LHCN-M2 (cell line): ENCODE data around the gene DDA1. TPM values are rescaled to one million over a fixed set of nuclear protein-coding genes. Genes with fewer than 3 reads are reported as not detected.
A peak's percentile ranks its signal among the peaks of the same experiment; 100 is the strongest.
"Not testable (repeated sequence)": the region's sequence is repeated elsewhere in the genome, so short reads cannot be mapped to it uniquely, and the experiment has no call there.

Source experiments
- DNase-seq: peaks from one replicate; pipeline ENCODE4 v3.0.0-alpha.2; 2012; ENCODE audit warnings: low read depth
- total RNA-seq: library from RNA; depleted of rRNA; stranded (reverse); fragments of >200 nt; gene quantifications from 2 replicates; pipeline ENCODE4 v1.2.3, GENCODE V29; 2014; rRNA removed

DDA1 gene
- total RNA-seq, 1 experiment from 2014 or later = 55.9 TPM

DNA sequence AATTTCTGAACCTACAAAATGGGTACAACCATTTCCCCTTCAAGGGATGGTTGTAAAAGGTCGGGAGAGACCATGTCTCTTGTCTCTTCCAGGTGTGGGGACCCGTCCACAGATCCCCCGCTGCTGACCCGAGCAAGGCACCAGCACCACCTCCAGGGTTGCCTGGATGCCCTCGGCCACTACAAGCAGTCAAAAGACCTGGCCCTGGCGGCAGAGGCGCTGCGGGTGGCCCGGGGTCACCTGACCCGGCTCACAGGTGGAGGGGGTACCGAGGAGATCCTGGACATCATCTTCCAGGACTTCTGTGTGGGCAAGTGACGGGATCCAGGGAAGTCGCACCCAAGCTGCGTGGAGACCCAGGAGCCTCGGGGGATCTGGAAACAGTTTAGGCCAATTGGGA, 32.0 kb downstream of the DDA1 start:
- no peak for DNase-seq

DNA sequence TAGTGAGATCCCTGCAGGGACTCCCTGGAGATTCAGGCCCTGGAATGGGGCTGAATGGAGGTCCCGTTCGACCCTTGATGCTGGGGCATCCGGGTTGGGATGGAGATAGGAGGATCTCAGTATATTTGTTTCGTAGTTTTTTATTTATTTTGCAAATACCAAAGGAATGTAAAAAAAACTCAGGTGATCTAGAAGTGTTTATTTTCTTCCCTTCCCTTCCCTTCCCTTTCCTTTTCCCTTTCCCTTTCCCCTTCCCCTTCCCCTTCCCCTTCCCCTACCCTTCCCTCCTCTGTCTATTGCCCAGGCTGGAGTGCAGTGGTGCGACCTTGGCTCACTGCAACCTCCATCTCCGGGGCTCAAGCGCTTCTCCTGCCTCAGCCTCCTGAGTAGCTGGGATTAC, 32.5 kb downstream of the DDA1 start:
- DNase-seq = no peak

DNA sequence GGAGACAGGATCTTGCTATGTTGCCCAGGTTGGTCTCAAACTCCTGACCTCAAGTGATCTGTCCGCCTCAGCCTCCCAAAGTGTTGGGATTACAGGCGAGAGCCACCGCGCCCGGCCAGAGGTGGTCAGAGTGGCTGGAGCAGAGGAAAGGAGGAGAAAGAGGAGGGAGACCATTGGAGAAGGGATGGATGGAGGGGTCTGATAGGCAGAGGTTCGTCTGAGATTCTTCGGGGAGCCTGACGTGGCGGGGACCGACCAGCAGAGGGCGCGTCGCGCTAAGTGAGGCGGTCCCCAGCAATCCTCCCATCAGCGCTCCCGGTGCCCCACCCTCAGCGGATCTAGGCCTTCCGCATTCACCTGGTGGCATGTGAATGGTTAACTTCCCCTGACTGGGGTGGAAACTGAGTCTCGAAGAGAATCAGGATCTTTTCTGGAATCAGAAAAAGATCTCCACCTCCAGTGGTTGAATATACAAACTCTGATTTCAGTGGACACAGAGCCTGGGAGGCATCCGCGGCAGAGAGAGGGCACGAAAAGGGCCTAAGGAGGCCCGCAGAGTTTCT, 36.8 kb downstream of the DDA1 start:
- DNase-seq = peak; percentile 36

DNA sequence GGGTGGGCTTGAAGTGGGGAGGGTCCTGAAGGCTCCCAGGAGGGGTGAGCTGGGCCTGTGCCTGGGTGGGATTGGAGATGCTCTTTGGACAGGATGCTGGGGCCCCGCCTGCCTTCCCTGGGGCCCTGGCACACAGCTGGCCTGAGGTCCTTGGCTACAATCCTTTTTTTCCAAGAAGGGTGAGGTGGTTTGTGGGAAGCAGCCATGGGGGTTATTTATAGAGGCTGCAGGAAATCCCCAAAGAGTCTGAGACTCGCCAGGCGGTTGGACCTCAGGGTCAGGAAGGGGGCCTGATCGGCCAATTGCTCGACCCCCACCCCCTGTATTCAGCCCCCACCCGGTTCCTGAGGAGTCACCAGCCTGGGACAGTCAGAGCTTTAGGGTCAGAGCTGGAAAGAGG, 38.0 kb downstream of the DDA1 start:
- DNase-seq = peak; percentile 34

DNA sequence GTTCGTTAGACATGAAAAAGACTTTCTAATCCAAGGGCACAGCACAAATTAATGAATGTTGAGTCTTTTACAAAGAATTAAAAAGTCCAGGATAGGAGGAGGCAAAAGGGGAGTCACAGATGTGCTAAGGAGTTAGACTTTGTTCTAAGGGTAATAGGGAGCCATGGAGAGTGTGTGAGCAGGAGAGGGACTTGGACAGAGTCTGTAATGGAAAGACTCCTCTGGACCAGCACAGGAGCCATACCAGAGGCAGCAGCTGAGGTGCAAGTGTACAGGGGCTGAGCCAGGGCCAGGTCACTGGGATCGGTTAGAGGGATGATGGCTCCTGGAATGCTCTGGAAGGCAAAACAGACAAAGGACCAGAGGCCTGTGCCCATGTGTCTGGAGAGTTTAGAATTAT, 38.5 kb downstream of the DDA1 start:
- no peak for DNase-seq

DNA sequence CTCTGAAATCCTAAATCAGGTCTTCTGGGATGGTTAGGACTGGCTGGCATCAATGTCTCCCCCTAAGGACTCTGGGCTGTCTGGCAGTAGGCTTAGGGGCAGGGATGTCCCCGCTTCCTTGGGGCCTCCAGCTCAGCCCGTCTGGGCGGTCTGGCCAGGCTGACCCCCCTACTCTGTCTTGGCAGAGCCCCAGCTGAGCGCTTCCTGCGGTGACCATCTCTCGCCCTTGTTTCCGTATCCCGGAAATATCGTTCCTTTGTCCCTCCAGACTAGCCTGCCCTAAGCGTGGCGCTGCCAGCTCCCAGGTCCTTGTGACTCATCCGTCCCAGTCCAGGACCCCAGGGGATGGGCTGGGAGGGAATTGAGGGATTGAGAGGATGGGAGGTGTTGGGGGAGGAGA, 39.3 kb downstream of the DDA1 start:
- peak; percentile 73 for DNase-seq

DNA sequence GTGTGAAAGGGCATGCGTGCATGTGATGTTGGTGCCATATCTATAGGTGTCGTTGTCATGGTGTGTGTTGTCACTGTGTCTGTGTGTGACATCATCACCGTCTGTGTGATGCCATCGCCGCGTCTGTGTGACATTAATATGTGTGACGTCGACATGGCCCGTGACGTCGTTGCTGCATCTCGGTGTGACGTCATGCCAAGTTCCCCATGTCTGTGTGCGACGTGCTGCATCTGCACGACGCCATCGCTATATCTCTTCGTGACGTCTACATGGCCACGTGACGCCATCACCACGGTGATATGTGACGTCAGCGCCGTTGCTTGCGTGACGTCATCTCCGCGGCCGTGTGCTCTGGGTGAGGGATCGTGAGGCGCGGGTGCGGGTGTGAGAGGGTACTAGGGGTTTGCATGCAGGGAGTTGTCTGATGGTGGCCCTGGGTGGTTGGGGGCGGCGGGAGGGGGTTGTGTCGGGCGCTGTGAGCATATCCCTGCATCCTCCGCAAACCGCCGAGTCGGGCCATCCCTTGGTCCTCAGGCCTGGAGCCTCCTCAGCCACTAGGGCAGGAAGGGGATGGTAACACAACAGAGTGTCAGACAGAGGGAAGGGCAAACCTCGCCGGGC, 42.6 kb downstream of the DDA1 start:
- no peak for DNase-seq

DNA sequence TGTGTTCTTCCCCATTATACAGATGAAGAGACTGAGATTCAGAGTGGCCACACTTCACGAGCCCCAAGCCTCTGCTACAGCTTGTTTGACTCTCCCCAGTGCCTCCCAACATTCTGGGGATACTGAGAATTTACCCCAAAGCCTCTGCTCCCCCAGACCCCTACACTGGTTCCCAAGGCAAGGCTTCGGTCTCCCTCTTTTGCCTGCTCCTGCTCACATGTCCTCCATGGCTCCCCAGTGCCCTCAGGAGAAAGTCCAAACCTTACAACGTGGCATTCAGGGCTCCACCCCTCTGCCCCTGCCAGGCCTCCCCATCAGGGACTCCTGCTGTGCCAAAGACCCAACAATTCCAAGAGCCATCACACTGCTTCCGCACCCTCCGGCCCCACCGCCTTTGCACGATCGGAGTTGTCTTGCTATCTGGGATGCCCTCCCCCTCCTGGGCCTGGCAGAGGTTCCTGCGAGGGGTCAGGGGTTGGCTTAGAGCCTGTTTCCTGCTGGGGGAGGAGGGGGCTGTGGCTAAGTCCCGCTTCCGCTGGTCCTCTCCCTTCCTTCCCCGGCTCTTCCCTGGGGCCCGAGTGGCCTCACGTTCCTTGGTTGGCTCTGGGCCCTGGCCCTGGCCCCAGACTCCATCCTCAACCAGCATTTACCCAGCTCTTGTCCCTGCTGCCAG, 43.4 kb downstream of the DDA1 start:
- no peak for DNase-seq

DNA sequence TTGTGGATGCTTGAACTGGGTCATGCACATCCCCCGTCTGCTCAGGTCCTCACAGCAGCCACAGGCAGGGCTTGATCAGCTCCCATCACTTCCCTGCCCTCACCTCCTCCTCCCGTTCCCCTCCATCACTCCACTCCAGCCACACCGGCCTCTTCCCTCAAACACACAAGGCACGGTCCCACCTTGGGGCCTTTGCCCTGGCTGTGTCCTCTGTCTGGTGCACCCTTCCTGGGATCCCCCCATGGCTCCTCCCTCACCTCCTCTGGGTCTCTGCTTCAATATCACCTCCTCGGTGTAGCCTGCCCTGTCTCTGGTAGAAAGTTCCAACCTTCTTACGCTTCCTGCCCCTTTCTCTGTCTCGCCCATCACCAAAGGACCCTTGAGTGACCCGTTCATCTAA, 44.0 kb downstream of the DDA1 start:
- DNase-seq = no peak

DNA sequence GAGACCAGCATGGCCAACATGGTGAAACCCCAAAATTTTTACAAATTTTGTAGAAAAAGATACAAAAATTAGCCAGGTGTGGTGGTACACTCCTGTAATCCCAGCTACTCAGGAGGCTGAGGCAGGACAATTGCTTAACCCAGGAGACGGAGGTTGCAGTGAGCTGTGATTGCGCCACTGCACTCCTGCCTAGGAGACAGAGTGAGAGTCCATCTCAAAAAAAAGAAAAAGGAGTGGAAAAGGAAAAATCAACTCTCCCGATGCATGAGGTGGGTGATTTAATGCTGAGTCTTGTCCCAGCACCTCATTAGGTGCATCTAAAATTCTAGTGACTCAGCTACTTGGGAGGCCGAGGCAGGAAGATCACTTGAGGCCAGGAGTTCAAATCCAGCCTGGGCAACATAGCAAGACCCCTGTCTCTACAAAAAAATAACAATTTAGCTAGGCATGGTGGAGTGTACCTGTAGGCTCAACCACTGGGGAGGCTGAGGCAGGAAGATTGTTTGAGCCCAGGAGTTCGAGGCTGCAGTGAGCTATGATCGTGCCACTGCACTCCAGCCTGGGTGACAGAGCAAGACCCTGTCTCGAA, 47.8 kb downstream of the DDA1 start:
- DNase-seq = no peak

DNA sequence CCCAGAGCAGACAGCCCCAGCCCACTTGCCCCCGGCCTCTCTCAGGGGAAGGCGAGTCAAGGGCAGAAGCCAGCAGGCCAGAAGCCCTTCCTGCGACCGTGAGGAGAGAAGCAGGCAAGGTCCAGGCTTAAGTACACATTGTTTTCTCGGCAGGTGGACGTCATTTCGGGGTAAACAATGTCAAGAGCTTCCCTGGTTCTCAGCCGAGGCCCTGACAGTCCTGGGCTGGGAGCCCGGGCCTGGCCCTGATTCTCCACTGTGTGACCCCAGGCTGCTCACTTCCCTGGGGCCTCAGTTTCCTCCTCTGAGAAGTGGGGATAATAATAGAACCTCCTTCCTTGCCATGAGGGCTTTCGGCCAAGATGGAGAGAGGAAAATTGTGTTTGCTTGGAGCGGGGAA, 48.4 kb downstream of the DDA1 start:
- no peak for DNase-seq

DNA sequence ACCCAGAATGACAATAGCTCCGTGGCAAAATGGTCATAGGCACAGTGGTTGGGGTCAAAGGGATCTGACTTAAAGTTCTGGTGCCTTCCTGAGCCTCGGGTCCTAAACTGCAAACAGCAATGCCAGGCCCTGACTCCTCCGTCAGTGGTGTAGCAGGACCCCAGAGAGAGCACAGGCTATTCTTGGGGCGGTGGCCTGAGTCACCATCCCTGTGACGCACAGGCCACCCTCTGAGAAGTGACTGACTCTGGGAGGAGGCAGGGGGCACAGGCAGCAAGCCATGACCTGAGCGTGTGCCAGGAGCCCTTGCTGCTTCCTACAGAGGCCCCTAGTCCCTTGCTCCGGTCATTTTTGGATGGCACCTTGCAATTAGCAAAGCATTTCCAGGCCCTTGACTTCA, 49.0 kb downstream of the DDA1 start:
- DNase-seq = no peak

DNA sequence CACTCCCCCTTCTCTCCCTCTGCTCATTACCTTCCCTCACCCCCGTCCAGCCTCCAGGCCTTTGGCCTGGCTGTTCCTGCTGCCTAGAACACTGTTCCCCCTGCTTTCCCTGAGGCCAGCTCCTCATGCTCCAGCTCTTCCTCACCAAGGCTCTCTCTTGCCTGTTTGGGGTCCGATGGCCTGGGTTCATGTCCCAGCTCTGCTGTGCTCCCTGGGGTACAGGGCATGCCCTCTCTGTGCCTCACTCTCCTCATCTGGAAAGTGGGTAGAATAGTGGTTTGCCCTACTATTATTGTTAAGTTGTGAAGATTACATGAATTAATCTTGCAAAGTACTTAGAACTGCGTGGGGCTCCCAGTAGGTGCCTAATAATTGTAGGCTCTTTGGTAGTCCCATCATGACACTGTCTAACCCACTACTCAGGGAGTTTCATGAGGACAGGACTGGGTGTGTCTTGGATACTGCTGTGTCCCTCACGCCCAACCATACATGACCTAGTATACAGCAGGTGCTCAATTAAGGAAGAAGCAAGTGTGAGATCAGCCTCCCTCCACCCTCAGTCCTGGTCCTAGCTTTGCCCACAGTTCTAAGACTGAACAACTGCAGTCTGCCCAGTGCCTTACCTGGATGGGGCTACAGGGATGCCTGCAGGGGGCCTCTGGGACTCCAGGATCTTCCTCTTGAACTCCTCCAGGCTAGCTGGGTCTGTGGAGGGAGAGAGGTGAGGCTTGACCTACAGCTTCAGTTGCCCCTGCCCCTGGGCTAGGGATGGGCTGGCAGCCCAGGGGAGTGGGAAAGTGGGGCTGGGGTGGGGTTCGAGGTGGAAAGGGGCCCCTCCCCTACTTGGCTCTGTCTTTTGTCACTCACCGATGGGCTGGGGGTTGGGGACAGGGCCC, 50.8 kb downstream of the DDA1 start:
- DNase-seq = no peak

DNA sequence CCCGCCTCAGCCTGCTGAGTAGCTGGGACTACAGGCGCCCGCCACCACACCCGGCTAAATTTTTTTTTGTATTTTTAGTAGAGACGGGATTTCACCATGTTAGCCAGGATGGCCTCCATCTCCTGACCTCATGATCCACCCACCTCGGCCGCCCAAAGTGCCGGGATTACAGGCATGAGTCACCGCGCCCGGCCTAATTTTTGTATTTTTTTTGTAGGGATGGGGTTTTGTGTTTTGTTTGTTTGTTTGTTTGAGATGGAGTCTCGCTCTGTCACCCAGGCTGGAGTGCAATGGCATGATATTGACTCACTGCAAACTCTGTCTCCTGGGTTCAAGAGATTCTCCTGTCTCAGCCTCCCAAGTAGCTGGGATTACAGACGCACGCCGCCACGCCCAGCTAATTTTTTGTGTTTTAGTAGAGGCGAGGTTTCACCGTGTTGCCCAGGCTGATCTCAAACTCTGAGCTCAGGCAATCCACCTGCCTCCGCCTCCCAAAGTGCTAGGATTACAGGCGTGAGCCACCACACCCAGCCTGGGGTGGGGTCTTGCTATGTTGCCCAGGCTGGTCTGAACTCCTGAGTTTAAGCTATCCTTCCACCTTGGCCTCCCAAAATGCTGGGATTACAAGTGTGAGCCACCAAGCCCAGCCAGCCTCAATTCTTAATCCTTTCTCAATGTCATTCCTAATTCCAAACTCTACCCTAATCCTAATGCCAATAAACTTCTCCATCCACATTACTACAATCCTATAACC, 54.7 kb downstream of the DDA1 start:
- not testable (repeated sequence) for DNase-seq

DNA sequence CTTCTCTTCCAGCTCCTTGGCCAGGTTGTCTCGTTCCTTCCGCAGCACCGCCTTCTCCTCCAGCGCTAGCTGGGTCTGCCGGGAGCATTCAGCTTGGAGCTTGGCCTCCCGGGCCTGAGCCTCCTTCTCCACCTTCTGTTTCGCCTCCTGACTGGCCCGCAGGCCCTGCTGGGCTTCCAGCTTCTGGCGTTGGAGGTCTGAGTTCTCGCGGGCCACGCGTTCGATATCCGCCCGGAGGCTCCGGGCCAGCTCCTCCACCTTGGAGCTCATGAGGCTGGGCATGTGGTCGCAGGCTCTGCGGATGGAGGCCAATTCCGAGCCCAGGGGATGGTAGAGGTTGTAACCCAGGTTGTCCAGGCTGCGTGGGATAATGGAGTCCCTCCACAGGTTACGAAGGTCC, 56.0 kb downstream of the DDA1 start:
- no peak for DNase-seq

DNA sequence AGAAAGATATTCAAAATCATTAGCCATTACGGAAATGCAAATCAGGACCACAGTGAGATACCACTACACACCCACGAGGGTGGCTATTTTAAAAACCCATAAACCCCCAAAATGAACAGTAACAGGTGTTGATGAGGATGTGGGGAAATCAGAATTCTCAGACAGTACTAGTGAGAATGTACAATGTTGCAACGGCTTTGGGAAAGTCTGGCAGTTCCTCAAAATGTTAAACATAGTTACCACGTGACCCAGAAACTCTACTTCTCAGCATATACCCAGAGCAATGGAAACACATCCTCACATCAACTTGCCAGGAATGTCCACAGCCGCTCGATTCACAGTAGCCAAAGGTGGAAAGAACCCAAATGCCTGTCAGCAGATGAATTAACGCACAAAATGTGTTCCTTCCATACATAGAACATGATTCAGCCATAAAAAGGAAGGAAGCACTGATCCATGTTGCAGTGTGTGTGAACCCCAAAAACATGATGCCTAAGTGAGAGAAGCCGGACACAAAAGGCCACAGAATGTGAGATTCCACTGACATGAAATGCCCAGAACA, 60.7 kb downstream of the DDA1 start:
- DNase-seq = peak; percentile 80

Other genes starting within 250 kb of the DDA1 start
- 16.3 and 19.8 TPM in 2 replicates for gene HAUS8, start 234.1 kb upstream of the DDA1 start, total RNA-seq
- 50.7 and 52.1 TPM in 2 replicates for gene MYO9B, start 233.8 kb upstream of the DDA1 start, total RNA-seq
- gene USE1, start 94.2 kb upstream of the DDA1 start, total RNA-seq = 15.3 and 28.9 TPM in 2 replicates
- gene OCEL1, start 83.3 kb upstream of the DDA1 start, total RNA-seq = 2.4 and 6.4 TPM in 2 replicates
- gene NR2F6, start 63.6 kb upstream of the DDA1 start, total RNA-seq = 60.0 and 72.7 TPM in 2 replicates
- gene USHBP1, start 44.8 kb upstream of the DDA1 start, total RNA-seq = not detected in 2 replicates
- gene BABAM1, start 42.1 kb upstream of the DDA1 start, total RNA-seq = 107 and 148 TPM in 2 replicates
- 0.40 and 0.90 TPM in 2 replicates for gene ANKLE1, start 27.7 kb upstream of the DDA1 start, total RNA-seq
- gene ABHD8, start 6.1 kb upstream of the DDA1 start, total RNA-seq = 25.9 and 26.5 TPM in 2 replicates
- gene MRPL34, start 3.7 kb upstream of the DDA1 start, total RNA-seq = 48.2 and 68.1 TPM in 2 replicates
- 2.4 and 3.3 TPM in 2 replicates for gene ANO8, start 25.3 kb downstream of the DDA1 start, total RNA-seq
- 17.9 and 21.2 TPM in 2 replicates for gene GTPBP3, start 28.0 kb downstream of the DDA1 start, total RNA-seq
- gene PLVAP, start 67.8 kb downstream of the DDA1 start, total RNA-seq = not detected in 2 replicates
- gene CCDC194, start 84.6 kb downstream of the DDA1 start, total RNA-seq = not detected in 2 replicates
- gene BST2, start 96.1 kb downstream of the DDA1 start, total RNA-seq = 0.69 TPM in 1 of 2 replicates, not detected in the other
- gene MVB12A, start 110.5 kb downstream of the DDA1 start, total RNA-seq = 71.7 and 75.0 TPM in 2 replicates
- not detected in 2 replicates for gene TMEM221, start 139.1 kb downstream of the DDA1 start, total RNA-seq
- not detected in 2 replicates for gene NXNL1, start 151.4 kb downstream of the DDA1 start, total RNA-seq
- gene SLC27A1, start 161.0 kb downstream of the DDA1 start, total RNA-seq = 10.0 and 14.1 TPM in 2 replicates
- 87.7 and 99.5 TPM in 2 replicates for gene PGLS, start 202.1 kb downstream of the DDA1 start, total RNA-seq
- 79.3 and 86.9 TPM in 2 replicates for gene COLGALT1, start 246.1 kb downstream of the DDA1 start, total RNA-seq